ENCODE data around the gene LRRC30.

LRRC30 gene

DNA sequence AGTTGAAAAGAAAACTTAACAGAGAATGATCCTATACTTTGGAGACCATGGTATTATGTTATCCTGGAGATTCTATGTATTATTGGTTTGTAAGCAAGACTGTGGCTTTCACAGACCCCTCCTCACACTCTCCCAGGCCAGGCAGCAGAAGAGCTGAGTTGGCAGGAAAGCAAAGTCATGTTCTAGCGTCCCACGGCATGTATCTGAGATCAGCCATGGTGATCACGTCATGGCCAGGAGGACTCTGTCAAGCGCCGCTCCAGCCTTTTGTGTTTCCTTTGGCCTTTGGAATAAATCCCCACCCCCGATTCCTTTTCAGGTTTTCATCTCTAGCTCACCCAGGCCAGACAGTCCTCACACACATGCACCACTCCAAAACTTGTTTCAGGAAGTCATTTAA, 39.1 kb downstream of the LRRC30 start:
- no CpG with 5 or more reads among the region's 6 CpGs for WGBS (ENCODE audit: insufficient coverage, insufficient read length)
- peaks cover 2% of the 10 kb centered on the region; the same call in 1 of the 2 replicates for H3K4me1 ChIP-seq (ENCODE audit: control insufficient read depth, insufficient read depth, low read length)

GRCh38 chr18:7272311-7273049, 41.6 kb downstream of the LRRC30 start:
- Histone ChIP-seq H3K4me1 (ENCODE audit: control insufficient read depth, insufficient read depth, low read length) (peaks cover 2% of the 10 kb centered on the region; the same call in 1 of the 2 replicates), H3K9me3 (ENCODE audit: control insufficient read depth, insufficient read depth, low read length) (no peaks in the 10 kb centered on the region), H3K27me3 (ENCODE audit: control insufficient read depth, insufficient read depth, low read length) (no peaks in the 10 kb centered on the region), H3K36me3 (ENCODE audit: control insufficient read depth, insufficient read depth, low read length) (no peaks in the 10 kb centered on the region), H3K27ac (ENCODE audit: low read length) (no peak overlapping the region), H3K4me3 (ENCODE audit: low read length) (no peak overlapping the region)
- no CpG with 5 or more reads among the region's 24 CpGs for WGBS (ENCODE audit: insufficient coverage, insufficient read length)
- DNase-seq (ENCODE audit: low read depth, low spot score), result peak; percentile 52

More for the DNA sequence above, 39.1 kb downstream of the LRRC30 start:
- no peak for DNase-seq (ENCODE audit: low read depth, low spot score)
- Histone ChIP-seq H3K4me3 (ENCODE audit: low read length) (no peak overlapping the region), H3K27me3 (ENCODE audit: control insufficient read depth, insufficient read depth, low read length) (0 out of 2 replicates have a peak, but pooled peaks cover 1% of the 10 kb centered on the region), H3K27ac (ENCODE audit: low read length) (no peak overlapping the region), H3K9me3 (ENCODE audit: control insufficient read depth, insufficient read depth, low read length) (no peaks in the 10 kb centered on the region), H3K36me3 (ENCODE audit: control insufficient read depth, insufficient read depth, low read length) (no peaks in the 10 kb centered on the region)

DNA sequence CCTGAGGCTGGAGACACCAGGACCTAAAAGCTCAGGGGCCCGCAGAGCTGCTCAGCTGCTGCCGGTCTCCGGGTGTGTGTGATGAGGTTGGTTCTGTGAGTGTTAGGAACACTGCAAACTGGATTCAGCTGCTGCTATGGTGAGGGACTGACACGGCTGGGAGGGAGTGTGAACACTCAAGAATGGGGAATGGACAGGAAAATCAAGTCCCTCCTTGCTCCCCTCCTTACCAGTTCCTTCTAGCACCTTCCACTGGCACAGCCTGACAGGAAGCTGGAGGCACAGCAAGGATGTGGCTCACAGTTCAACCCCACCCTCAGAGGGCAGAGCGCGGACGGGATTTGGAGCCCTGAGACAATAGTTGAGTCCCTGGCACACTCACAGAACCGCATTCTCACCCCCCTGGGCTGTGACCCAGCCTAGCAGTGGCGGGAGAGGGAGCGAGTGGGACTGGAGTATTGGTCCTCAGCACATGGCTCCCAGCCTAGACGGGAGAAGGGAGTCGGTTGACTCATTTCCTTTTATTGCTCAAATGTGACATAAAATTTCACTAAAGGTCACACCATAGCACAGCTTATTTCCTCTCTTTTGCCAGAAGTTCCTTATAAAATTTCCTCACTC, 42.5 kb downstream of the LRRC30 start:
- no peak for DNase-seq (ENCODE audit: low read depth, low spot score)
- no CpG with 5 or more reads among the region's 12 CpGs for WGBS (ENCODE audit: insufficient coverage, insufficient read length)
- Histone ChIP-seq H3K9me3 (ENCODE audit: control insufficient read depth, insufficient read depth, low read length) (no peaks in the 10 kb centered on the region), H3K36me3 (ENCODE audit: control insufficient read depth, insufficient read depth, low read length) (no peaks in the 10 kb centered on the region), H3K4me1 (ENCODE audit: control insufficient read depth, insufficient read depth, low read length) (peaks cover 2% of the 10 kb centered on the region; the same call in 1 of the 2 replicates), H3K27me3 (ENCODE audit: control insufficient read depth, insufficient read depth, low read length) (no peaks in the 10 kb centered on the region), H3K4me3 (ENCODE audit: low read length) (no peak overlapping the region), H3K27ac (ENCODE audit: low read length) (no peak overlapping the region)

- H3K27me3 ChIP-seq (ENCODE audit: control insufficient read depth, insufficient read depth, low read length), result no peaks in the 10 kb centered on the region
- no peaks in the 10 kb centered on the region for H3K9me3 ChIP-seq (ENCODE audit: control insufficient read depth, insufficient read depth, low read length)
- whole genome bisulfite sequencing (ENCODE audit: insufficient coverage, insufficient read length), result no CpG with 5 or more reads among the region's 2 CpGs
- no peak overlapping the region for H3K27ac ChIP-seq (ENCODE audit: low read length)
- no peaks in the 10 kb centered on the region for H3K4me1 ChIP-seq (ENCODE audit: control insufficient read depth, insufficient read depth, low read length)
- H3K36me3 ChIP-seq (ENCODE audit: control insufficient read depth, insufficient read depth, low read length), result no peaks in the 10 kb centered on the region
- H3K4me3 ChIP-seq (ENCODE audit: low read length), result no peak overlapping the region
- DNase-seq (ENCODE audit: low read depth, low spot score), result no peak
Observed at GRCh38 chr18:7281579-7281978, 50.7 kb downstream of the LRRC30 start.
